ENCODE measurements around the gene DNAJB6. TPM values are rescaled to one million over a fixed set of nuclear protein-coding genes. Genes with fewer than 3 reads are reported as not detected.

DNAJB6 gene
- total and polyA plus RNA-seq, 2 experiments from 2014 or later: 139 to 187 TPM

GRCh38 chr7:157403646-157404401 lies 67.0 kb downstream of the DNAJB6 start:
- no peak overlapping the region for H3K9ac ChIP-seq
- 99% methylated on average over 12 of the region's 12 CpGs for WGBS, 2 experiments (ENCODE audit: low coverage in 1 of 2, low lambda C conversion rate in 2 of 2, missing lambda C conversion rate in 2 of 2)
- H3K9me3 ChIP-seq (ENCODE audit: low read depth): no peaks in the 10 kb centered on the region
- no peak overlapping the region for H3K4me3 ChIP-seq
- no peak overlapping the region for H3K4me2 ChIP-seq (ENCODE audit: unreplicated experiment)
- no peaks in the 10 kb centered on the region for H3K9me2 ChIP-seq (ENCODE audit: insufficient read depth)
- peaks cover 28% of the 10 kb centered on the region for H3K4me1 ChIP-seq (ENCODE audit: insufficient read depth)
- peaks cover 4% of the 10 kb centered on the region; the same call in 1 of the 2 replicates for H3K36me3 ChIP-seq (ENCODE audit: low read depth)
- TF ChIP-seq EZH2phosphoT487 (IDR thresholded peaks at IDR 0.05; ENCODE audit: insufficient read depth, low read depth): no peak
- no peak for TF ChIP-seq EZH2 (IDR thresholded peaks at IDR 0.05; ENCODE audit: insufficient read depth, poor library complexity, severe bottlenecking)
- no peaks in the 10 kb centered on the region for H4K20me1 ChIP-seq (ENCODE audit: insufficient read depth)
- in situ Hi-C loops (cut with MboI): no loop called here
- H3K27ac ChIP-seq: peak overlapping the region; percentile 95; the same call in 1 of the 2 replicates
- peaks cover 90% of the 10 kb centered on the region for H3K79me2 ChIP-seq (ENCODE audit: insufficient read depth)
- no peaks in the 10 kb centered on the region for H3K27me3 ChIP-seq (replicated peaks; ENCODE audit: insufficient read depth)
- no peak overlapping the region for H2AFZ ChIP-seq
- peaks cover 28% of the 10 kb centered on the region for H3F3A ChIP-seq (ENCODE audit: insufficient read depth)
- DNase-seq: no peak

- no peaks in the 10 kb centered on the region for H3K9me2 ChIP-seq (ENCODE audit: insufficient read depth)
- H3K4me1 ChIP-seq (ENCODE audit: insufficient read depth): peaks cover 20% of the 10 kb centered on the region
- peak overlapping the region; percentile 77 for H3K9ac ChIP-seq
- in situ Hi-C loops (cut with MboI): no loop called here
- H3K36me3 ChIP-seq (ENCODE audit: low read depth): peaks cover 4% of the 10 kb centered on the region; the same call in 1 of the 2 replicates
- H3K4me3 ChIP-seq: no peak overlapping the region
- WGBS, 2 experiments (ENCODE audit: low coverage in 1 of 2, low lambda C conversion rate in 2 of 2, missing lambda C conversion rate in 2 of 2): 17 to 18% methylated on average over 15 of the region's 15 CpGs
- no peak for TF ChIP-seq EZH2phosphoT487 (IDR thresholded peaks at IDR 0.05; ENCODE audit: insufficient read depth, low read depth)
- TF ChIP-seq EZH2 (IDR thresholded peaks at IDR 0.05; ENCODE audit: insufficient read depth, poor library complexity, severe bottlenecking): no peak
- H3K27me3 ChIP-seq (replicated peaks; ENCODE audit: insufficient read depth): no peaks in the 10 kb centered on the region
- H3K9me3 ChIP-seq (ENCODE audit: low read depth): no peaks in the 10 kb centered on the region
- DNase-seq: peak; percentile 98
- peak overlapping the region; percentile 53 for H3K4me2 ChIP-seq (ENCODE audit: unreplicated experiment)
- H3F3A ChIP-seq (ENCODE audit: insufficient read depth): peaks cover 17% of the 10 kb centered on the region
- H3K79me2 ChIP-seq (ENCODE audit: insufficient read depth): peaks cover 82% of the 10 kb centered on the region
- H2AFZ ChIP-seq: no peak overlapping the region
- no peaks in the 10 kb centered on the region for H4K20me1 ChIP-seq (ENCODE audit: insufficient read depth)
- H3K27ac ChIP-seq: peak overlapping the region; percentile 95
Observed at GRCh38 chr7:157404845-157405481, 68.2 kb downstream of the DNAJB6 start.

GRCh38 chr7:157405501-157405900 lies 68.7 kb downstream of the DNAJB6 start:
- H3K27ac ChIP-seq: peak overlapping the region; percentile 95
- no peaks in the 10 kb centered on the region for H4K20me1 ChIP-seq (ENCODE audit: insufficient read depth)
- 59% methylated on average over 13 of the region's 13 CpGs for WGBS, 2 experiments (ENCODE audit: low coverage in 1 of 2, low lambda C conversion rate in 2 of 2, missing lambda C conversion rate in 2 of 2)
- no peaks in the 10 kb centered on the region for H3K9me2 ChIP-seq (ENCODE audit: insufficient read depth)
- peaks cover 4% of the 10 kb centered on the region; the same call in 1 of the 2 replicates for H3K36me3 ChIP-seq (ENCODE audit: low read depth)
- peaks cover 20% of the 10 kb centered on the region for H3K4me1 ChIP-seq (ENCODE audit: insufficient read depth)
- in situ Hi-C loops (cut with MboI): no loop called here
- peaks cover 16% of the 10 kb centered on the region for H3F3A ChIP-seq (ENCODE audit: insufficient read depth)
- peaks cover 77% of the 10 kb centered on the region for H3K79me2 ChIP-seq (ENCODE audit: insufficient read depth)
- no peak overlapping the region for H3K4me3 ChIP-seq
- peak overlapping the region; percentile 77 for H3K9ac ChIP-seq
- TF ChIP-seq EZH2 (IDR thresholded peaks at IDR 0.05; ENCODE audit: insufficient read depth, poor library complexity, severe bottlenecking): no peak
- TF ChIP-seq EZH2phosphoT487 (IDR thresholded peaks at IDR 0.05; ENCODE audit: insufficient read depth, low read depth): no peak
- DNase-seq: no peak
- H3K27me3 ChIP-seq (replicated peaks; ENCODE audit: insufficient read depth): no peaks in the 10 kb centered on the region
- no peaks in the 10 kb centered on the region for H3K9me3 ChIP-seq (ENCODE audit: low read depth)
- peak overlapping the region; percentile 53 for H3K4me2 ChIP-seq (ENCODE audit: unreplicated experiment)
- H2AFZ ChIP-seq: no peak overlapping the region

GRCh38 chr7:157405914-157406810 lies 69.4 kb downstream of the DNAJB6 start:
- Histone ChIP-seq H3K36me3 (ENCODE audit: low read depth) (peaks cover 4% of the 10 kb centered on the region; the same call in 1 of the 2 replicates), H3K4me2 (ENCODE audit: unreplicated experiment) (peak overlapping the region; percentile 53), H3K27ac (peak overlapping the region; percentile 95)

More at GRCh38 chr7:157405914-157406810, 69.4 kb downstream of the DNAJB6 start:
- Histone ChIP-seq H2AFZ (no peak overlapping the region), H3K9me3 (ENCODE audit: low read depth) (no peaks in the 10 kb centered on the region), H3K4me3 (no peak overlapping the region), H3F3A (ENCODE audit: insufficient read depth) (peaks cover 16% of the 10 kb centered on the region), H3K79me2 (ENCODE audit: insufficient read depth) (peaks cover 70% of the 10 kb centered on the region), H4K20me1 (ENCODE audit: insufficient read depth) (no peaks in the 10 kb centered on the region), H3K27me3 (replicated peaks; ENCODE audit: insufficient read depth) (no peaks in the 10 kb centered on the region), H3K9ac (peak overlapping the region; percentile 77), H3K9me2 (ENCODE audit: insufficient read depth) (no peaks in the 10 kb centered on the region), H3K4me1 (ENCODE audit: insufficient read depth) (peaks cover 20% of the 10 kb centered on the region)
- 61 to 69% methylated on average over 27 to 32 of the region's 32 CpGs for WGBS, 2 experiments (ENCODE audit: low coverage in 1 of 2, low lambda C conversion rate in 2 of 2, missing lambda C conversion rate in 2 of 2)
- in situ Hi-C loops (cut with MboI): no loop called here
- peak; percentile 50 for DNase-seq
- TF ChIP-seq EZH2phosphoT487 (IDR thresholded peaks at IDR 0.05; ENCODE audit: insufficient read depth, low read depth) (no peak), EZH2 (IDR thresholded peaks at IDR 0.05; ENCODE audit: insufficient read depth, poor library complexity, severe bottlenecking) (no peak)
